Epithelial cell of esophagus (primary cell): ENCODE results near the gene LIN7B.
A peak's percentile ranks its signal among the peaks of the same experiment; 100 is the strongest.
"Not testable (repeated sequence)": the region's sequence is repeated elsewhere in the genome, so short reads cannot be mapped to it uniquely, and the experiment has no call there.

ENCODE experiments used
- DNase-seq: peaks from one replicate; pipeline ENCODE4 v3.0.0; 2010; ENCODE audit warnings: low read depth
- H3K4me3 ChIP-seq: 2 replicates; pipeline ENCODE4 v1.5.1; 2011; ENCODE audit warnings: mild to moderate bottlenecking, low read length, control low read depth
- CTCF ChIP-seq: IDR thresholded peaks from 2 replicates; pipeline ENCODE4 v1.5.1; 2011; ENCODE audit warnings: low read depth, mild to moderate bottlenecking, low read length, control low read depth, inconsistent platforms; ENCODE audit not compliant: insufficient read depth; ENCODE audit errors: missing control alignments

LIN7B gene

GRCh38 chr19:49071860-49072547, 42.2 kb upstream of the LIN7B start:
- no peak for TF ChIP-seq CTCF
- no peak overlapping the region for H3K4me3 ChIP-seq
- no peak for DNase-seq

GRCh38 chr19:49073514-49074378, 40.4 kb upstream of the LIN7B start:
- no peak overlapping the region for H3K4me3 ChIP-seq
- peak; percentile 39 for DNase-seq
- TF ChIP-seq CTCF = peak; percentile 31

GRCh38 chr19:49074869-49075268, 39.3 kb upstream of the LIN7B start:
- peak; percentile 57 for TF ChIP-seq CTCF
- peak; percentile 51 for DNase-seq
- H3K4me3 ChIP-seq = not testable (repeated sequence)

GRCh38 chr19:49080392-49080791, 33.8 kb upstream of the LIN7B start:
- H3K4me3 ChIP-seq = no peak overlapping the region
- no peak for TF ChIP-seq CTCF
- DNase-seq = no peak

GRCh38 chr19:49081273-49081672, 32.9 kb upstream of the LIN7B start:
- TF ChIP-seq CTCF = no peak
- H3K4me3 ChIP-seq = no peak overlapping the region
- DNase-seq = no peak

GRCh38 chr19:49084206-49085019, 29.8 kb upstream of the LIN7B start:
- TF ChIP-seq CTCF = no peak
- no peak for DNase-seq
- H3K4me3 ChIP-seq = peak overlapping the region; percentile 86
